NCI-H446 (cell line): ENCODE results near the gene CALD1.

Experiments
- DNase-seq, 2 experiments: peaks; one replicate each; lab custom pipeline; 2025; lab: John Stamatoyannopoulos, UW

Gene CALD1, protein sequence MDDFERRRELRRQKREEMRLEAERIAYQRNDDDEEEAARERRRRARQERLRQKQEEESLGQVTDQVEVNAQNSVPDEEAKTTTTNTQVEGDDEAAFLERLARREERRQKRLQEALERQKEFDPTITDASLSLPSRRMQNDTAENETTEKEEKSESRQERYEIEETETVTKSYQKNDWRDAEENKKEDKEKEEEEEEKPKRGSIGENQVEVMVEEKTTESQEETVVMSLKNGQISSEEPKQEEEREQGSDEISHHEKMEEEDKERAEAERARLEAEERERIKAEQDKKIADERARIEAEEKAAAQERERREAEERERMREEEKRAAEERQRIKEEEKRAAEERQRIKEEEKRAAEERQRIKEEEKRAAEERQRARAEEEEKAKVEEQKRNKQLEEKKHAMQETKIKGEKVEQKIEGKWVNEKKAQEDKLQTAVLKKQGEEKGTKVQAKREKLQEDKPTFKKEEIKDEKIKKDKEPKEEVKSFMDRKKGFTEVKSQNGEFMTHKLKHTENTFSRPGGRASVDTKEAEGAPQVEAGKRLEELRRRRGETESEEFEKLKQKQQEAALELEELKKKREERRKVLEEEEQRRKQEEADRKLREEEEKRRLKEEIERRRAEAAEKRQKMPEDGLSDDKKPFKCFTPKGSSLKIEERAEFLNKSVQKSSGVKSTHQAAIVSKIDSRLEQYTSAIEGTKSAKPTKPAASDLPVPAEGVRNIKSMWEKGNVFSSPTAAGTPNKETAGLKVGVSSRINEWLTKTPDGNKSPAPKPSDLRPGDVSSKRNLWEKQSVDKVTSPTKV

DNA sequence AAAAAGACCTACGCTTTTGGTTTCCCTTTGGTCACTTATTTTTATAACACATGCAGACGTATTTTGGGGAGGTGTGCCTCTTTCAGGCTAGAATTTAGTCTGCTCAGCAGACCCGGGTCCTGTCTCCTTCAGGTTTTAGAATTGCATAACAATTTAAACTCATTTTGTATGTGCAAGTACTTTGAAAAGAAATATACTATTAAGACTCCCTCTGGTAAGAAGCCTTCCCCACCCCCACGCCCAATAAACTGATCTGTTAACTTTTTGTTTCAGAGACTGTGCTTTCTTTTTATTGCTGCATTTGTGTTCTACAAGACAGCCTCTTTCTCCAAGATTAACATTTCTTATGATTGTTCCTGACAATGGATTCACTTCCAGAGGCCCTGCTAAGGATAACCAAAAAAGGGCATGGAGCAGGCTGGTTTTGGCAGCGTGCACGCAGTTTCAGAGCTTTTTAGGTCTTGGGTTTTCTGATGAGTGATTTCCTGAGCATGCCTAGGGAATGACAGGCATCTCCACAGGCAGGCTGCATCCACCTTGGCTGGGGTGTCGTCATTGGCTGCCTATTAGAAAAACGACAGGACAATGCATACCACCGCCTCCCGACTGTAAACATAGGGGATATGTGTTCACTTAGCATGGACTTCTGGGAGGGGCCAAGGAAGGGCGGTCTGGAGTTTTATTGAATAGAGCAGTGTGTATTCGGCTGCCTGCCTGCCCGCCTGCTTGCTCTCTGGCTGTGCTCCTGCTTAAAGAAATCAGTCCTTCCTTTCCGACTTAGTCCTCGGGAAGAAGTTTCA lies at the start of gene CALD1:
Gene CALD1, plus strand, starts transcription at position 694 of the 800 bp plus-strand sequence. CDS start 88,100 bp downstream, outside the sequence.
- peak; percentile 35 to 61 for DNase-seq

DNA sequence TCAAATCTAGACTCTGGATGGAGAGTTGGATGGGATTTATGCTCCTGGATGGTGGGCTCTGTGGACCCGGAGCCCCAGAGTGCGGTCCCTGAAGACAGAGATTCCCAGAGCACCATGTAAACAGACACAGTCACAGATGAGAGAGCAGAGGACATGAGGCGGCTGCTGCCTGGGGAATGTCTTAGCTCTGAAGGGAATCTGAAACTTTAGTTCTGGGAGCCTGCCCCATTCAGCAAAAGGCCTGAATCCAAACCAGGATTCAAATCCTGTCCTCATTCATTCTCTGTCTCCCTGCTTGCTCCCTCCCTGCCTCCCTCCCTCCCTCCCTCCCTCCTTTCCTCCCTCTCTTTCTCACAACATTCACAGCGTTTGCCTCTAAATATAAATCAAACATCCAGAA lies 49.5 kb upstream of the CALD1 start:
- no peak for DNase-seq

DNA sequence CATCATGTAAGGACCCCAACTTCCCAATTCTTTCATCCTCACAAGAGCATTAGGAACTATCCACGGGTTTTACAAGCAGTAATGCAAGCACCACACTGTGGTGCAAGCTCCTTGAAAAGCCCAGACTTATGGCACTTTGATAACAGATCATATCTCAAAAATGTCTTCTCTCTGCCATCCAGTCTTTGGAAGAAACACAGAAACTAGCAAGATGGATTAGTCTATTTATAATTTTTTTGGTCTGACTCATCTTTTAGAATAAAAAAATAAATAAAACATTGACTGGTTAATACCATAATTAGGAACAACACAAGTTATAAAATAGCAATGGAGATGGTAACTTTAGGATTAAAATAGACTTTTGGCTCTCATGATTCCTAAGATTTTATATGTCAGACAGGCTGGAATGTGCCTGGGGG lies 49.0 kb upstream of the CALD1 start:
- DNase-seq, result no peak

DNA sequence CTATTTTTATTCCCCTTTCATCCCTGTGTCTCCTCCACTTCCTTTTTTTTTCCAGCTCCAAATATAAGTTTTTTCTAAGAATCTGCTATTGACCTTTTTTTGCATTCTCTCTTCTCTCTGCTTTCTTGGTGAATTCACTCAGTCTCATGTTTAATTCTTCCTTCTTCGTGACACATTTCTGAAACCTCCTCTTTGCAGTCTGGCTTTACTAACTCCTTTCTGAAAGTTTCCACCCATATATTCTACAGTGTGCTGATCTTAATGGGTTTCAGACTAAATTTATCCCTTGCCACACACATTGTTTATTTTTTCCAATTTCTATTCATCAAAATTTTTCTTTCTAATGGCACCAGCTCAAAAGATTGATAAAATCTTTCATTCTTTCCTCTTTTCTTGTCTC lies 47.8 kb upstream of the CALD1 start:
- DNase-seq, result no peak

DNA sequence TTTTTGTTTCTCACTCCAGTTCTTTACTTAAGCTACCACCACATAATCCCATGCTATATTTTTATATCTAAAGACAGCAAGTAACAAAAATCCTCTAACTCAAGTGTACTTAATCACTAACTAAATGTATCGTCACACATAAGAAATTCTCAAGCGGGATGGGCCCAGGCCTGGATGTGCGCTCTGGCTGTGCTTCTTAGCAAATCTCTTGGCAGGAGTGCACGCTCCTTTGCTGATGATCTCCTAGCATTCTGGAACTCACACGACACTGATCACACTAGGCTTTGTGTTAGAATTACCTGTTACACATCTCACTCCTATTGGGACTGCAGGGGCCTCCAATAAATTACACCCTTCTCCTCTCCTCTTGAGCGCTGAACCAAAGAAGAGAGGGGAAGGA lies 46.7 kb upstream of the CALD1 start:
- no peak for DNase-seq

DNA sequence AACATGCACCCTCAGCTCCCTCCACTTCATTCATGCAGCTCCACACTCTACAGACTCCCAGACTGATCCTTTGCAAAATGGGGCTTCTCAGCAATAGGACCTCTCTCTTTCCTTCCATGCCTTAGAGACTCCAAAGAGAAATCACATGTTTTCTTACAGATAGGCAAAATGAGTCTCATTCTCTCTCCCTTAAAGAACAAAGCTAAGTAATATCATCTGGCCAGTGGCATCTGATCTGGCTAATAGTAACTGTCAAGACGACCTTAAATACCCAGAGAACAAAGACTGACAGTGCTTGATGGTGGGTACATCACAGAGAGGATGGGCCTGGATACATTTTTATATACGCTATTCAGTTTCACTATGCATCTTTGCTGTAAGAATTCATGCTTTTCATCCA lies 43.1 kb upstream of the CALD1 start:
- DNase-seq, result no peak

DNA sequence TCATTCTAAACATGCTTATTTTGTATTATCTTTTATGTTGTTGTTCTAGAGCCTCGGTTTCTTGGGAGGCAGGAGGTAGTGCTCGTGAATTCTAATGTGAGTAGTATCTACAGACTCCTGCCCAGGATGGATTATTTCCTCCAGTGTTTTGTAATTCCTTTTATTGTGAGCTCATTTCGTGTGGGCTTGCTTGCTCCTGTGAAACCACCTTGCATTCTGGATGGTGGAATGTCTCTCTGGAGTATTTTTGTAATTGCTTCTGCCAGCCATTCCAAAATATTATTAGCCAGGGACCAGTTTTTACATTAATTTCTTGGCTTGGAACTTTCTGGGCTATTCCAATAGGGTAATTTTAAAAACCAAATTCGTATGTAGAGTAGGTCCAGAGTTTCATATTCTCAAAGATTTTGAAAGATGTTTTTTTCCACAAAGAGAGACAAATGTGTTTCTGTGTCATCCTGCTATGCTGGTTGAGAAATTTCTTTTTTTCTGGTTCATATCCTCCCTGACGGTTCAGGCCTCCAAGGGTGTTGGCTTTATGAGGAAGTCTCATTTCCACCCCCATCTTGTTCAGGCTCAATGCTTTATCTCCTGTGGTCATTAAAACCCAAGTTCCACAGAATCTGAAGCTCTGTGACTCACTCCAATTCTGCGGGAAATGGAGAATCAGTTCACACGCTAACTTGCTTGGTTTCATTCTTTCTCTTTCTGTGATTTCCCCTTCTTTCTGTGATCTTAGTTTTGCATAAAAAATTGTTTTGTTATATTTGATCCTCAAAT lies 41.7 kb upstream of the CALD1 start:
- no peak for DNase-seq

DNA sequence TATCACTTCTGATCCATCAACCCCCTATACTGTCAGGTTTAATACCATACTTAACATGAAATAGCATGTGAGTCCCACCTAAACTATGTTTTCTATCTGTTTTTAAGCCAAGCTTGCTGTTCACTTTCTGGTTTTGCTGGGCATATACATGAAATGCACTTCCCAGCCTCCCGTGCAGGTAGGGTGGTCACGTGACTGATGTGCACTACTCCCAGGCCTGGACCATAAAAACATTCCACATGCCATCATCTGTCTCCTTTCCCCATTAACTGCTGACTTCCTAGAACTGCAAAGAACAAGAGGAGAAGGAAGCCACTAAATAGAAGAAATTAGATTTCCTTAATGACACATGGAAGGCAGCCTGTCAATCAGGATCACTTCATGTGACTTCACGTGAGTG lies 40.1 kb upstream of the CALD1 start:
- no peak for DNase-seq

DNA sequence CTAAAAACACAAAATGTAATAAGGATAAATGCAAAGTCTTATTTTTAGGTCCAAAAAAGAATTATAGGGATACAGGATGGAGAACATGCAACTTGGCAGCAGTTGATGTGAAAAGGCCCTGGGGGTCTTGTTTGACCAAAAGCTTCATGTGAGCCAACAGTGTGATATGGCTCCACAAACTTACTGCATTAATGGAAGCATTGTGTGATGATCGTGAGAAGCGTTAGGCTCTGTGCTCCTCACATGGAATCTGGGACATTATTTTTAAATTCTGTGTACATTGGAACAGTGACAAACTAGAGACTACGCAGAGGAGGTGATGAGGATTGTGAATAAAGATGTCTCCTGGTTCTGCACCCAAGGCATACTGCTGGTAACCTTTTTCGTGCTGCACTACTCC lies 39.1 kb upstream of the CALD1 start:
- no peak for DNase-seq

DNA sequence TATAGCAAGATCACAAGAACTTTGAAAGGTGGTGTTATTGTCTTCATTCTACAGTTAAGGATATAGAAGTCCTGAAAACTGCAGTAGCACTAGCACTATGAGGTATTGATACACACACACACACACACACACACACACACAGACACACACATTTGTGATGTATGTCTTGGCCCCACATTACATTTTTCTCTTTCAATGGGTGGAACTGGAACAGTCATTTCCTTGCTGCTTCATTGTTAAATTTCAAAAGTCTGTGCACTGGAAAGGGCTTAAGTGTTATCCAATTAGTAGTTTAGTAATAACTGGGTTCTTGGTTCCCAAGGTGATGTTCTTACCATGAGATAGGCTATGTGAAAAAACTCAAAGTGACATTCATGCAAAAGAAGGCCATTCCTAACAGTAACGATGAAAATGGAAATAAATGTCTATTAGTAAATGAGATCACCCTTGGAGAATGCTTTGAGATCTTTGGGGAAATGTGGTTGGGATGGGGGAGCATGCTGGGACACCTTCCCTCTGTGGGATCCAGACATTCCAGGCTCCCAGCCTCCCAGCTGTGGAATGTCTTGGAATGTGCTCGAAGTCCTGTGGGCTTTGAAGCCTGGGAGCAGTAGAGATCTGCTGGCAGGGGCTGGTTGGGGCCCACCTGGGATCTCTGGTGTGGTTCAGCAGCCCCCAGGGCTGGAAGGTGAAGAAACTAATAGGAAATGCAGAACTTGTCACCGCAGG lies 37.4 kb upstream of the CALD1 start:
- DNase-seq, result no peak

DNA sequence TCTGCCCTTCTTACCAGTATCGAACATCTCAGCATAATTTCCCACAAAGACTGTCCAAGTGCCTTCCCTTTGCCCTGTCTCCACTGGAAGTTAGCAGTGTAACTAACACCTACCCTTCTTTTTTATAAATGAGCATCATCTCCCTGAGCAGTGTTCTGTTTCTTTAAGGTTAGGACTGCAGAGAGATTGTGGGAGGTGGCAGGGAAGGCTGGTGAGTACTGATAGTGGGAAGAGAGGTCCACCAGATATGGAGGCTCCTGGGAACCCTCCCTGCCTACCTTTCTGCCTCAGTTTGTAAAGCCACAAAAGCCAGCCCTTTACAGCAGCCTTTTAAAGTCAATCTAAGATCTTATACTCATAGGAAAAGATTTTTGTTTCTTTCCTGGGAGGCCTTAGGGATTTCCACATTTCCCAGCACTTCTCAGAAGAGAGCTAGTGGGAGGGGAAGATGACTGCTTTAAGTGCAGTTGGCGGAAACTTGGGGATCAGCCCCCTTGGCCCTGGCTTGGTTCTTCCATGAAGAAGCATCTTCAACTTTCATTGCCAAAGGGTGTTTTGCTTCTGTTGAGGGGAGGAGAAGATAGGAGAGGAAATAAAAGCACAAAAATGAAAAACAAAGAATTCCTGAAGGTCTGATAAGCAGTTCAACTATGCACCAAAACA lies 36.6 kb upstream of the CALD1 start:
- no peak for DNase-seq

DNA sequence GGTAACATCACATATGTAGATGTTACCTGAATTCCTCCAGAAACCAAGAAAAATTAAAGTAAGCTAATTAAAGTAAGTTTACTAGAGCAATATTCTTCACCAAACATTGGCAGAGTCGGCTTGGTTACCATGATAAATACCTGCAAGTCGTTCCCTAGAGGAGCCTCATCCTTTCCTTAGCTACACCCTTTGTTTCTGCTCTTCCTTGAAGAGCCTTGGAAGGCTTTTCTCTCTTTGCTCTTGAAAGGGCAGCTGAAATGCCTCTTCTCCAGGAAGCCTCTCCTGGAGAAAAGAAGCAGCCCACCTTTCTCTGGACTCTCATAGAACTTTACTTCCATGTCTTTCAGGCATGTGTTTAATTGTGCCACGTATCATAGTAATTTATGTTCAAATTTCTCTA lies 34.9 kb upstream of the CALD1 start:
- DNase-seq, result no peak

DNA sequence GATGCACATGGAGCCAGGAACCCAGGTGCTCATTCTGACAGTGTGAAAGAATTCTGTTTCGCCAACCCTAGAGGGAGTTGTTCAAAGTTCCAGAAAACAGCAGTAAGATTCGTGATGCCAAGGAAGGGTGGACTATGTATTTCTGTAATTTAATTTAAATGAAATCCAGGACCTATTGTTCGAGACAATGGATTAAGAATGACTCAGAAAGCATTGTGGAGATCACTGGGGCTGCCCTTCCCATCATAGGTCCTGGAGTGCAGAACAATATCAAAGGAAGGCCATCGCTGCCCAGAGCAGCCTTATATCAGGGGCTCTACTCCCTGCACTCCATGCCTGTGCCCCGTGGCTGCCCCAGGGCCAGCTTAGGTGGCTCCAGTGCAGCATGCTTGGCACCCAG lies 32.1 kb upstream of the CALD1 start:
- DNase-seq, result no peak

DNA sequence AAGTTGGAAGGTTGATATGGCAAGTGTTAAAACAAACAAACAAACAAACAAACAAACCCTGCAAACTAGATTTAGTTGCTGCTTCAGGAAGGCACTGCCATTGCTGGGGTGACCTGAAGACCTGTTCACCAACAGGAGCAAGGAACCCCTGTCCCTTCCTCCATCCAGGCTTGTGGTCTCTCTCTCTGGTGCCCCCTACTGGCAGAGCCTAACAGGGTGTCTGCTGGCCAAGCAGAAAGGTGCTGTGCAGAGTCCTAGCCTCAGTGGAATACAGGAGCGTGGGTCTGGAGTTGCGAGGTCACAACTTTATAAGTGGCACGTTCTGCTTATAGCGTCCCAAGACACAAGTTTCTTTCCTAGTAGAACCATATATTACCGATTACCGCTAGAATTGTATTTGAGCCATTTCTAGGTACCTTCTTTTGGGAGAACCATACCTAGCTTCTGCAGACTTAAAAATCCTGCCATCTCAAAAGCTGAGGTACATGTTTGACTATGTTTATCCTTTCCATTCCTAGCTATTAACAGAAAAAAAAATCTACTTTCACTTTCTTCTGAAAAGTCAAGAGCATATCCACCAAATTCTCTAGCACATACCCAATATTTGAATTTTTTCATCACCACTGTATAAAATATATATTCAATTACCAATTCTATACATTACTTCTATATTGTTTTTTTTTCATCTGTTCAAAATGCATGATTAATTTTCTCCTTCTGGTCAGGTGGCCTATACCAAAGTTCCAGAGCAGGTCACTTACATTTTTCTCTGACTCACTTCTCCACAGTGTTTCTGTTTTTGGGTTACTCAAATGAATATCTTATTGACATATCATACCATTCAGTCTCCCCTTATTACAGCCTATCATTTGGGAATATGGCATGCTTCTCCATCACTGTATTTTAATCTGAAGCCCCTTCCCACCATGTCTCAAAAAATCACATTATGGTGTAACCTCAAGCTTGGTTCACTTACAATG lies 29.1 kb upstream of the CALD1 start:
- DNase-seq, result no peak

DNA sequence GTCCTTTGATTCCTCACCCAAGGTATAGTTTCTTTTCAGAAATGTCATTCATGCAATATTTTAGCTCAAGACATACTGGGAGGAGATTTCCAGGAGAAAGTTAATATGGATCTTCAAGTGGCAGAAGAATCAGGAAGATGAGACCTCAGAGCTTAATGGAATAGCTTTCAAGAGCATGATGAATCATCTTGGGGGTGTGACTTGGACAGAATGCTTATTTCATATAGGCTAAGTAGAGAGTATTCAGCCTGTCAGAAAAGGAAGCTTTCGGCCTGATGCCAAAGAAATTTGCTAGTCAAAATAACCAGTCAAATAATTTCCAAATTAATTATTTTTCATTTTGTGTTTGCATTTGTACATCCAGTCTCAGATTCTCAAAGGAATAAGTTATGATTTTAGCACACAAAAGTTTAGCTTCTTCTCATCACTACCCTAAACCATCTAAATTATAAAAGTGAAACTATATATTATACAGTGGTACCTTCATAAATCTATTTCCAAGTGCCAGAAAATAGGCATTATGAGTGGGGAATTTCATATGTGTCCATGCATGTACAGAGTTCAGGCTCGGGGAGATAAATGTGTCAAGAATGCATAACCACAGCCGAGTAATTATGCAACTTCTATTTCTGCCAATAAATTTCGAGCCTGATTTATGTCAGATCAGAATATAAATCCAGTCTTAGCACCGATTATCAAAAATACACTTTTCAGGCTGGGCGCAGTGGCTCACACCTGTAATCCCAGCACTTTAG lies 27.3 kb upstream of the CALD1 start:
- peak in 1 of 2 experiments; percentile 26 for DNase-seq

DNA sequence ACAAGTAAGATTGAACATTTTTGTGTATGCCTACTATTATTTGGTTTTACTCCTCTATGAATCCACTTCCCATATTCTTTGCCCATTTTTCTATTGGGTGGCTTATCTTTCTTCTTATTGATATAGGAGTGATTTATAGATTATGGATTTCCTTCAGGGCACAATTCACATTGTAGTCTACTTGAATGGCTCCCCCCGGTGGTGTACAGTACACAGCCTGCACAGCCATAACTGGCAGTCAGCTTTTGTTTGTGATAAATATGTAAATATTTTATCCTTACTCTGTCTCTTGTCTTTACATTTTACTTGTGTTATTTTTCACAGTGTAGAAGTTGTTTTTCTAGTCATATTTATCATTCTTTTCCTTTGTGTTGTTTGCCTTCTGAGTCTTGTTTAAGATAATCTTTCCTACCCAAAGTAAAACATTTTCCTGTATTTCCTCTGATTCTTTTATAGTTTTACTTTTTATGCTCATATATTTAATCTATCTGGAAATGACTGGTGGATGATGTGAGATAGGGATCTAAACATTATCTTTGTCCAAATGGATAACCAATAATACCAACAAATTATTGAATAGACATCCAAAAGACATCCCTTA lies 23.9 kb upstream of the CALD1 start:
- DNase-seq, result no peak

DNA sequence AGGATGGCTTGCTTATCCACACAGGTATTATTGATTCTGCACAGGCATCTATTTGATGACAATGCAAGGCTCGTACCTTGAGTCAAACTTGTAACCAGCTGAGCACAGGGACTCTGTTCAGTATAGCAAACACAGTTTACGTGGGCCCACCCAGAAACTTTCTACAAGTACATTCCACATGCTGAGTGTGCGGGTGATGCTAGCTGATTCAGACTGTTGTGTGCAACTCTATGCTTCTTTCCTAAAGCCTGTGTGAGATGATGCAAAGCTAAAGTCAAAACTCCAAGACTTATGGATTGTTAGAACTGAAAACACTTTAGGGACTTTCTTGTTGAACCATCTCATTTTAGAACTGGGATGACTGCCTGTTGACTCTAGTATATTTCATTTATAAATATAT lies 21.5 kb upstream of the CALD1 start:
- no peak for DNase-seq

DNA sequence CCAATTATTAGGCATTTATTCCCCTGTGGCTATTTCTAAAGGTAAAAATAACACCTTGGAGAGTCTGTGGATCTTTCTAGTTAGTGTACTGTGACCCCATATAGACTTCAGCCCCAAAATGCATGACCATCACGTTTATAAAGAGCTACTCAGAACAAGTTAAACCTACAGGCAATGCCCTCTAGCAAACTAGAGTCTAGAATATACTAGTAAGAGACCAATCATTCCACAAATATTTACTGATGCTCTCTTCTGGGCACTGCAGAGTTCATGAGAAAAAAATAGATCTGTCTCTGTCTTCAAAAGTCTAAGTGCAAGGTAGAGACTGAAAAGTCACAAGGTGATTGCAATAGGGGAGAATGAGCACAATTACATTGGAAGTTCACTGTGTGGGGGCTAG lies 20.5 kb upstream of the CALD1 start:
- DNase-seq, result no peak
